CD4-positive, alpha-beta T cell treated with Interleukin-4 for 1 hour (primary cell): Measurements from ENCODE around the gene ACSBG1.

Experiments
- DNase-seq, 2 donors: peaks; one replicate each; pipeline ENCODE4 v3.0.0-alpha.2; 2020 to 2022

ACSBG1 gene

DNA sequence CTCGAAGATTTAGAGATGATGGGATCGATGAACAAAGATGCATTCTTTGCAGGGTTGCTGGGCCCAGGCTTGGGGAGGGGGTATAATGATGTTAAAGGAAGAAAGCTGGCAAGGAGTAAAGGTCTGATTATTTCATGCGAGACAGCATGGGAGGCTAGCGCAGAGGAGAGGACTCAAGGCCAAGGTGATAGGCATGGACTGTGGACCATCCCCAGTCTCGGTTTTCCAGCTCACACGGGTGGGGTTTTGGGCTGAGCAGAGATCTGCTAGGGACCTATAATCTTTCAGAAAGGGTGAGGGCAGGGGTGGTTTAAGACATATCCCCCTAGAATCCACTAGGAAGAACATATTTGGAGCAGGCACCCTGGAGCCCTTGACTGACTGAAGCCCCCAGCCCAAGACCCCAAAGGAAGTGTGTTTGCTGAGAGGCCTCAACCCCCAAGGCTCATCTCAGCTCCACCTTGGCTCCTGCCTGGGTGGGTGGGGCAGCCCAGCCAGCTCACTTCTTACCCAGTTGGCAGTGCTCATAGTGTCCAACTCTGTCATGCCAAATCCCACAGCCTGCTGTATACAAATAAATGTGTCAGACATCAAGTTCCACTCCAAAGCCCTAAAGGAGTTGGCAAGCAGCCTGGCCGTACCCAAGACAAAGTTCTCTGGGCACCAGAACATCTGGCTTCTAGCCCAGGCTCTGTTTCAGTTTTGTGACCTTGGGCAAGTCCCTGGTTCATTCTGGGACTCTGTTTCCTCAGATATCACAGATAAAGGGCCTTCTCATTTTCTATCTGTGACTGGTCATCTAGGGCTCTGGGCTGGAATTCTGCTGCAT lies 17.9 kb downstream of the ACSBG1 start:
- DNase-seq: no peak

DNA sequence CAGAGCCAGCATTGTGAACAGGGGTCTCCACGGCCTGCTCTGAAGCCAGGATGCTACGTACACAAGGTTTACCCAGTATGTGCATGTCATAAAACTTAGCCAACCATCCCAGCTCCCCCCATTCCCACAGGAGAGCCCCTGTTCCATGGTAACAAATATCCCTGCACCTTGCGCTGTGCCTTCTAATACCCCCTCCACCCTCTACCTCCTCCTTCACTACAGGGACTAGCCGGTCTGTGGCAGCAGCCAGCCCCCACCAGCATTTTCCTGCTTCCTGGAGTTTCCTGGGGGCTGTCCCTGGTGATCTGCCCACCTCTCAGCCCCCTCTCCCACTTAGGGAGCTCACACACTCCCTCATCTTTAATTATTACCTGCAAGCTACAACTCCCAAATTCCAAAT lies 20.4 kb downstream of the ACSBG1 start:
- DNase-seq: no peak

DNA sequence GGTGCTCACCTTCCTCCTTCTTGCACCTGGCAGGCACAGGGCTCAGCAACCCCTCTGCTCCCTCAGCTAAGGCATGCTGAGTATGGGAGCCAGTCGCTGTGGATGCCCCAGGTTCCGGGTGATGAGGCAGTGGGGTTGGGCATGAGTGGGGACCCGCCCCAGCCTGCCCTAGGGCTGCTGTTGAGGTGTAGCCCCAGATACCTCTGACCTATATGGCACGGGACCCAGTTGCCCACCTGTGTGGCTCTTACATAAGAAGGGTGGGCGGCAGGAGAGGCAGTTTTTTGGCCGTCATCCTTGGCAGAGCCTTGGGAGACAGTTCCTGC lies 21.0 kb downstream of the ACSBG1 start:
- DNase-seq: no peak

DNA sequence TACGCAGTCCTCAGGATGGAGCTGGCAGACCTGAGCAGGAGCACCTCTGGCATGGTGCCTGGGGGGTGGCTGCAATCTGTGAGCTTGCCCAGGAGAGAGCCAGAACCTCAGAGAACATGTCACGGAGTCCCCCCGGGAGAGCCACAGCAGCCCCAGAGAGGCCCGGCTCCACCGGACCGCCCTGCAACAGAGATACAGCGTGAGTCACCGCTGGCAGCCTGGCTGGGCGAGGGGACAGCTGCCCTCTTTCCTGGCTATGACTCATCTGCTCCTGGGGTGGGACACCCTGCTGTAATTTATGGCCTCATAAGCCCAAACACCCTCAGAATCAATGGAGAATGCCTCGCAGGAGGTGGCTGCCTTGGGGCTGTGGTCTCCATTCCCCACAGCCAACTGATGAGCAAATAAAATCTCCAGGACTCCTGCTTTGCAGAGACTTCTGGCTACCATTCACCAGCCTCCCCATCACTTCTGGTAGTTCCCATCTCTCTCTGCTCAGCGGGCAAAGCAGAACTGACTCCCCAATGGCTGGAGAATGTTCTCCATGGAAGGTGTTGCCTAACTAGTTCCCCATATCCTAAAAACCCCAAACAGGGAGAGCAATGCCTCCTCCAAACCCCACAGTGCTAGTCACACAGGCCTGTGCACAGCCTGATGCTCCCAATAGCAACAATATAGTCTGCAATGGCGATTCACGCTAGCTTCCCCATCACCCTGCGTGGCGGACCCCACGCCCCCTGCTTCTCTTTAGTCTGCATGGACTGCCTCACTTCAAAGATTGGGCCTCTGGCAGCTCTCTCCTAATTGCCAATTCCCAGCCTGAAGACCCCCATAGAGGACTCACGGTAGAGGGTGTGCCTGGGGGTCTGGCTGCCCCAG lies 21.6 kb downstream of the ACSBG1 start:
- DNase-seq: no peak

DNA sequence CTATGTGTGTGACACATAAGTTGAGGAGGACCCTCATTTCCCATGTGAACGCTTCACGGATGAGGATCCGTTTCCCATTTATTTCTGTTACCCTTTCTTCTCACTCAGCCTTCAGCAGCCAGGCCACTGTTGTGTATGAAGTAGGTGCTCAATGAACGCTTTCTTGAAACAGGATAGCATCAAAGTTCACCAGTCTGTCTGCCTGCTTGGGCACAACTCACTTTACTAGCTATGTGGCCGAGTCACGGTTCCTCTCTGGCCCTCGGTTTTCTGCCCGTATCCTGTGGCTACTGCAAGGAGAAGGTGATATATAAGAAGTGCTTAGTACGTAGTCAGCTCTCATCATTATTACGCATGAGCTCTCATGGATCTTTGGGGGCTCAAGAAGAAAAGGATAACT lies 22.4 kb downstream of the ACSBG1 start:
- DNase-seq: no peak

GRCh38 chr15:78211189-78211921 lies 23.0 kb downstream of the ACSBG1 start:
- DNase-seq: no peak

DNA sequence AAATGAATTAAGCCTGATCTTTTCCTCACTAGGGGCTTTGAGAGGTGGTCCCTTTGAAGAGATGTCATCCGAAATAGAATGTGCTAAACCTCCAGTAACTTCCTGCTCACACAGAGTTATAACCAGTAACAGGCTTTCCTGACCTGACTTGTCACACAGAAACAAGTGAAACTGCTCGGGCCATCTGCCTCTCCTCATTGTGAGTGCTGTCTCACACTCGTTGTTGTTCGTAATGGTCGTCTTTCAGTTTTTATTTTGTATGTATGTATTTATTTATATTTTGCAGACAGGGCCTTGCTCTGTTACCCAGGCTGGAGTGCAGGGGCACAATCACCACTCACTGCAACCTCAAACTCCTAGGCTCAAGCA lies 24.0 kb downstream of the ACSBG1 start:
- no peak for DNase-seq

DNA sequence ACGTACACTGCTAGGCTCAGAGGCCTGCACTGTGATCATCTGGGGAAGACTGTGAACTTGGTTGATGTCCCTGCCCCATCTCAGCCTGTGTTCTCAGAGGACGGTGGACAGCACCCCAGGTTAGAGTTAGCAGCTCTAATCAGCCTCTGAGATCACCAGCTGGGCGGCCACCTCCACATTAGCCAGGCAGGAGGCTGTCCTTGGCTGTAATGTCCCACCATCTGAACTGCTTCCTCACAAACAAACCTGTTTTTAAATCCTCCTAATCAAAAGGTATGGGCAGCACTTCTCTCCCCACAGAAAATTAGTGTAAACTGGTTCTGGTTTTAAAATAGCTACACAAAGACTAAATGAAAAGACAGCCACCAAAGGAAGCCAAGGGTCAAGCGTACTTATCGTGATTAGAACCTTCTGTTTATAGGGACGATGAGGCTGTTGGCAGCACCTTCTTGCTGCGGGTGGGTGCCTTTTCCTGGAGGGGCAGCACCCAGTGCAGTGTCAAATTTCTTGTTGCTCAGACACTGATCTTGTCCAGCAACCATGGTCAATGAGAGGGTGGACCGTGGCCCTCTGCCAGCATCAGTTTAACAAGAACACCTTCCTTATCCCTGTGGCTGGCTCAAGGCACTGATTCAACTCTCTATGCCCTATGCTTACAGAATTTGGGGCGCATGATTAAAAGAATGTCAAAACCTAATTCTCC lies 24.6 kb downstream of the ACSBG1 start:
- no peak for DNase-seq

GRCh38 chr15:78208887-78209645 lies 25.3 kb downstream of the ACSBG1 start:
- no peak for DNase-seq

DNA sequence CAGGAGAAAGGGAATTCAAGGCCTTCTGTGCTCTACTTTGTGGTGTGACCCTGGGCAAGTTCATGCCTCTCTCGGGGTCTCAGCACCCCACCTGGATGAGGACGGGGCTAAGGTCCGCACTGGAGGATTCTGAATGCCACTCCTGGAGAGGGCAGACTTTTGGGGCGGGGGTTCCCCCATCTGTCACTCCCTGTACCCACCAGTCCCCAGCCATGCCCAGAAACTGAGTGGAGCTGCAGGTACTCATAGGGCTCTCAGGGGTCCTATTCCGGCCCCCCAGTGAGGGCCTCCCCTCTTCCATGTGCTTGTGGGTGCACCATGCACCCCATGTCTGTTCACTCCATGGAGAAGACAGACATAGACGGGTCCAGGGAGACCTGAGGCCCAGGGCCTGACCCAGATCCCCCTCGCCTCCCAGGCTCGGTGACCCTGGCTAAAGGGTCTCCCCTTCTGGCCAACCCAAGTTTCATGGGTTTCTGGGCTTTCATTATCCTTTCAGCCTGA lies 26.0 kb downstream of the ACSBG1 start:
- no peak for DNase-seq

- no peak for DNase-seq
Measured at GRCh38 chr15:78207641-78208340, 26.6 kb downstream of the ACSBG1 start.

DNA sequence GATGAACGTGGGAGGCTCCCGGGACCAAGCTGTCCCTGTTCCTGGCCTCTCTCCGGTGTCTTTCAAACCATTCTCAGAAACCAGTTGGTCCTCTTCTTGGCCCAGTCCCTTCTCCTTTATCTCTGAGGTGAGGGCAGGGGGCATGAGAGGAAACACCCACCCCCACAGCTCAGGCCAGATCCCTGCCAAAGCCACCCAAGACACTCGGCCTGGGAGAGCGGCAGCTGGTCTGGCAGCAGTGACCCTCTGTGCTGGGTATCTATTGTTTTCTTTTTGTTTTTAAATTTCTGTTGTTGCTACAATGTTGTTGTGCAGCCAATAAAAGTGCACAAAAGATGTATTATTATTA lies 27.3 kb downstream of the ACSBG1 start:
- DNase-seq: no peak

DNA sequence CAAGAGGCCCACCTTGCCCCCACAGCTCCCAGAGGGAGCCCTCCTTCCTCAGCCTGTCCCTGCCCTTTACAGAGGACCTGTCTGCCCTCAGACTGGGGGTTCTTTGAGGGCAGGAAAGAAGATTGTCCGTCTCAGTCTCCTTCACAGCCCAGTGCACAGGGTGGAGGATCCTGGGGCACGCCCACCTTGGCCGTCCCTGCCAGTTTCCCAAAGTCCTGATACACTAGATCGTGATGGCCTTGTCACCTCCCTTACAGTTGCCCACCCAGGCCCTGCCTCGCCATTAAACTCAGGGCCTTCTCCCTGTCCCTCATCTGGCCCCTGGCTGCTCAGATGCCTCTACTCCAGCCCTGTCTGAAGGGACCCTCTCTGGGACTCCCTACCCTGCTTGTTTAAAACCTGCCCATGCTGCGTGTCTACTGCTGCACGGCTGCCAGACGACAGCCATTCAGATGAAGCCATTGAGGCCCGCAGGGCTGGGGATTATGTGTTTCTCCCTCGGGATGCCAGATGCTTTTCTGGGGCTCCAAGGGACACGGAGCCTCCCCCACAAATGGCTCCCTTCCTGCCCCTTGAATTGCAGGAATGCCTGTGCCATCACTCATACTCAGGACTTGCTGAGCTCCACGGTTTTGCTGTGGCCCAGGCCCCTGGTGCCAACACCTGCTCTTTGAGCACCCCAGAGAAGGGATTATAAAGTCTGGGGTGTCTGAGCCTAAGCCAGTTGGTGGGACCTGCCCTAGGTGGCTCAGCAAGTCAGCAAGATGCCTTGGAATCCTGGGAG lies 27.8 kb downstream of the ACSBG1 start:
- no peak for DNase-seq

DNA sequence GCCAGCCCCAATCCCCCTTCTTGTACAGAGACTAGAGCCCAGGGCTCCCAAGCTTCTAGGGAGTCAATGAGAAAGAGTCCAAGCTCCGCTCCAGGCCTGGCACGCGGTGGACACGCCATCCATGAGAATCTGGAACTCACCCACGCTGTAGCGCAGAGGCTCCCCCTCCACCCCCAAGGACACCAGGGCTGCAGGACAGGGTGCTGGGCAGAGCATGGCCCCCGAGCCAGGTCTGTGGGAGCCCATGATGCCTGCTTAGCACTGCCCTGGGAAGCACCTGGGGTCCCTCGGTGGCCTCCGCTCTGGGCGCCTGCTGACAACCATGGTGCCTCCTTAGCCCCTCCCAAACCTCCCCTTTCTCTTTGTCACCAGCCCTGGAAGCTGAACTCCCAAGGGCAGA lies 28.5 kb downstream of the ACSBG1 start:
- DNase-seq: no peak

GRCh38 chr15:78205337-78205736 lies 29.0 kb downstream of the ACSBG1 start:
- no peak for DNase-seq

- DNase-seq: no peak
Measured at GRCh38 chr15:78204351-78205309, 29.7 kb downstream of the ACSBG1 start.

DNA sequence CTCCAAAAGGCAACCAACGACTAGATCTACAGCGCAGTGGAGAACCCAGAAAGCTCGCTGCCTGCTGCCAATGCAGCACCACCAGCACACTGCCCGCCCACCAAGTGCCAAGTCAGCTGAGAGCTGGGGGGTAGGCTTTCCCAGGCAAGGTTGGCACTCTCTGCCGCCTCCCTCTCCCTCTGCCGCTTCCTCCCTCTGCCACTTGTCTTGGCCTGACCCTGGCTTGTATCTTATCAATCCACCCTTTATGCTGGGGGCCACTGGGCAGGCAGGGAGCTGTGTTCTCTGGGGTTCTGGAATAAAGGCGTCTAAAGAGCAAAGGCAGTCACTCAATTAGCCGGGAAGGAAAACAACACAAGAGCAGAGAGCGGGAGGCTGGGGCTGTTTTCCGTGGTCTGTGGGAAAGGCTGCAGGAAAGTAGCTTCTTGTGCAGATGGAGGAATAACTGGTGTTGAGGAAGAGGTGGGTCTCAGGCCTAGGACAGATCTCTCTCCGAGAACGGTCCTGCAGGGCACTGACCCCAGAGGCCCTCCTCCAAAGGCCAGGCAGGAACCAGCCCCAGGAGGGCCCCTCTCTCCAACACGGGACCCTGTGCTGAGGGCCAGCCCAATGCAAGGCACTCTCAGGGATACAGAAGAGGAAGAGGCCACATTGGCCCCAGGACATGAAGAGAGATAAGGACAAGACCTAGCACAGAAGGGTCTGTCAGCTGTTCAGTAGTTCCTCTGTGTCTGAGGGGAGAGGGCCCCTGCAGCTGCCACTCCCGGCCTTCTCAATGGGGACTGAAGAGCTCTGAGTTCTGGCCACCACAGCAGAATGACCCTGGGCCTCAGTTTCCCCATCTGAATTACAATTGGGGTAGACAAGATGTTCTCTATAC lies 30.8 kb downstream of the ACSBG1 start:
- DNase-seq: no peak
